Measurements from ENCODE around the gene FASN.

GRCh38 chr17:82028966-82029365 is 69.1 kb downstream of the FASN start:
- no peak for TF ChIP-seq POLR2A (IDR thresholded peaks at IDR 0.05; ENCODE audit: low read depth, low read length)
- no peak for TF ChIP-seq CTCF (IDR thresholded peaks at IDR 0.05; ENCODE audit: extremely low read depth in 1 of 2, insufficient read depth in 1 of 2, low read depth in 1 of 2, low read length in 2 of 2)
- no peak for TF ChIP-seq MYC (IDR thresholded peaks at IDR 0.05; ENCODE audit: low read depth, low read length)
- TF ChIP-seq EZH2 (IDR thresholded peaks at IDR 0.05; ENCODE audit: borderline replicate concordance, low read depth, low read length, severe bottlenecking), result no peak
- TF ChIP-seq, protein P1, sequence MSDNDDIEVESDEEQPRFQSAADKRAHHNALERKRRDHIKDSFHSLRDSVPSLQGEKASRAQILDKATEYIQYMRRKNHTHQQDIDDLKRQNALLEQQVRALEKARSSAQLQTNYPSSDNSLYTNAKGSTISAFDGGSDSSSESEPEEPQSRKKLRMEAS (IDR thresholded peaks at IDR 0.05; ENCODE audit: insufficient read depth, insufficient read length), result no peak
